ENCODE results near the gene RNF213. TPM values are rescaled to one million over a fixed set of nuclear protein-coding genes. Genes with fewer than 3 reads are reported as not detected.

Gene RNF213
- total and polyA plus RNA-seq, 9 donors = 21.5 to 89.1 (median 50.8) TPM

- Histone ChIP-seq H3K36me3 (no peaks in the 10 kb centered on the region), H3K4me3 (no peak overlapping the region), H3K27ac (no peak overlapping the region), H3K4me1 (ENCODE audit: insufficient read depth) (no peaks in the 10 kb centered on the region), H3K27me3 (no peaks in the 10 kb centered on the region), H3K9me3 (no peaks in the 10 kb centered on the region)
- WGBS, 3 donors = 84 to 91% (median 85%) methylated on average over 28 to 29 of the region's 29 CpGs
- intact Hi-C loops (cut with DNase I) = loop anchor here in 1 of 4 donors (10.0 kb wide), 1 partner anchor 673 kb away; no protein-coding TSS in a partner anchor
- peak in 1 of 5 donors; percentile 10 for DNase-seq
- no peak for TF ChIP-seq CTCF (IDR thresholded peaks at IDR 0.05)
- no peak for TF ChIP-seq POLR2A (IDR thresholded peaks at IDR 0.05)
- no peak for TF ChIP-seq EP300 (IDR thresholded peaks at IDR 0.05)
These were observed 170.9 kb downstream of the RNF213 start for GRCh38 chr17:80431246-80432195.

GRCh38 chr17:80432350-80432955 lies 171.8 kb downstream of the RNF213 start:
- Histone ChIP-seq H3K9me3 (no peaks in the 10 kb centered on the region), H3K27me3 (no peaks in the 10 kb centered on the region), H3K36me3 (no peaks in the 10 kb centered on the region), H3K4me1 (ENCODE audit: insufficient read depth) (no peaks in the 10 kb centered on the region), H3K4me3 (no peak overlapping the region), H3K27ac (no peak overlapping the region)
- DNase-seq = peak in 1 of 5 donors; percentile 13
- WGBS, 3 donors = 71 to 83% (median 72%) methylated on average over 15 of the region's 15 CpGs
- intact Hi-C loops (cut with DNase I) = loop anchor here in 1 of 4 donors (10.0 kb wide), 1 partner anchor 672 kb away; no protein-coding TSS in a partner anchor
- TF ChIP-seq POLR2A (IDR thresholded peaks at IDR 0.05) = no peak
- no peak for TF ChIP-seq EP300 (IDR thresholded peaks at IDR 0.05)
- TF ChIP-seq CTCF (IDR thresholded peaks at IDR 0.05) = no peak

DNA sequence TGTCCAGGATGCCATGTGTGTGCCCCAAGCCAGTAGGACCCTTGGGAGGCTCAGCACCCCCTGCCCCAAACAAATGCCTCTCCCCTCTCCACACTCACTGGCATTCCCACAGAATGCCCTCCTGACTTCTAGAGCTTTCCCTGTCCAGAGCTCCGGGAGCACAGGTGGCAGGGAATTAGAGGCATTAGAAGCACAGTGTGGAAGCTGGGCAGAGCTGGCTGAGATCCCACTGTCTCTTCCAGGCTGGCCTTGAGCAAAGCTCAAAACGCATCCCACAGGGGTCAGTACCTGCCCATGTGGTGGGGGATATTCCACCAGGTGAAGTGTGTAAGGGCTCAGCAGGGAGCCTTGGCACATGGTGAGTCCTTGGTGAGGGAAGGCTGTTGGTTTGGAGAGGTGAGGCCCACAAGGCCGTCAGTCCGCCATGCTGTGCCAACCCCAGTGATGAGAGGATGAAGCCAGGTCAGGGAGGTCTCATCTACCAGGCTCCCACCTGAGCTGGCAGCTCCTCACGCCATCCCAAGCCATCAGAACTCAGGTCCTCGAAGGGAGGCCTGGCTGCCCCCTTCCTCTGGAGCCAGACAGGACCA lies 172.4 kb downstream of the RNF213 start:
- 64 to 76% (median 75%) methylated on average over 4 to 6 of the region's 6 CpGs for WGBS, 3 donors
- no peak for TF ChIP-seq EP300 (IDR thresholded peaks at IDR 0.05)
- no peak for TF ChIP-seq CTCF (IDR thresholded peaks at IDR 0.05)
- no peak for TF ChIP-seq POLR2A (IDR thresholded peaks at IDR 0.05)
- no peak overlapping the region for H3K4me3 ChIP-seq

More for the DNA sequence above, 172.4 kb downstream of the RNF213 start:
- Histone ChIP-seq H3K9me3 (no peaks in the 10 kb centered on the region), H3K36me3 (no peaks in the 10 kb centered on the region), H3K27ac (no peak overlapping the region), H3K27me3 (no peaks in the 10 kb centered on the region), H3K4me1 (ENCODE audit: insufficient read depth) (no peaks in the 10 kb centered on the region)
- intact Hi-C loops (cut with DNase I) = loop anchor here in 1 of 4 donors (10.0 kb wide), 1 partner anchor 672 kb away; no protein-coding TSS in a partner anchor
- peak in 1 of 5 donors; percentile 9 for DNase-seq
